ENCODE measurements around the gene GJA5. TPM values are rescaled to one million over a fixed set of nuclear protein-coding genes. Genes with fewer than 3 reads are reported as not detected.

The GJA5 gene
- total and polyA plus RNA-seq, 7 donors, result 1.2 to 10.8 (median 3.1) TPM; not detected in 1

DNA sequence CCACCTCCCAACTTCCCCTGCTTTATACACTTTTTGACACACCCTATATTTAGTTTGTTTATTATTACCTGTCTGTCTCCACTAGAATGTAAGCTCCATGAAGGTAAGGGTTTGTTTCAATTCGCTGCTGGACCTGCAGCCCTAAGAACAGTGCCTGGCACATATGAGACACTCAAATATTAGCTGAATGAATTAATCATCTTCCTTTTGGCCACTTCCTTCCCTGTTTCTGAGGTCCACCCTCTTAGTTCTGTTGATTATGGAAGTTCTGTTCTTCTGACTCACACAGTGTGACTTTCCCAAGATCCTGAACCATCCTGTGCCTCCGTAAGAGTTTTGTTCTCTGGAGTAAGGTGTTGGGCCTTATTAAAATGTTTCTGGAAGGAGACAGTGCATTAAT lies 40.4 kb upstream of the GJA5 start:
- intact Hi-C loops (cut with DNase I), result no loop called here

GRCh38 chr1:147798731-147799130 lies 38.3 kb upstream of the GJA5 start:
- H3K4me3 ChIP-seq, result no peak overlapping the region
- H3K27me3 ChIP-seq, result no peaks in the 10 kb centered on the region
- no peak overlapping the region for H3K27ac ChIP-seq
- no peak for DNase-seq
- H3K36me3 ChIP-seq, result no peaks in the 10 kb centered on the region
- TF ChIP-seq EP300 (IDR thresholded peaks at IDR 0.05) (no peak), POLR2A (IDR thresholded peaks at IDR 0.05) (no peak)
- intact Hi-C loops (cut with DNase I), result no loop called here
- H3K4me1 ChIP-seq, result no peaks in the 10 kb centered on the region
- 67 to 78% methylated on average over 3 of the region's 3 CpGs for WGBS, 2 donors
- no peaks in the 10 kb centered on the region for H3K9me3 ChIP-seq

More for the DNA sequence above, 40.4 kb upstream of the GJA5 start:
- no peaks in the 10 kb centered on the region for H3K36me3 ChIP-seq
- no peak for DNase-seq
- no peaks in the 10 kb centered on the region for H3K27me3 ChIP-seq
- H3K9me3 ChIP-seq, result no peaks in the 10 kb centered on the region
- no peak overlapping the region for H3K4me3 ChIP-seq
- no peaks in the 10 kb centered on the region for H3K4me1 ChIP-seq
- TF ChIP-seq POLR2A (IDR thresholded peaks at IDR 0.05) (no peak), CTCF (IDR thresholded peaks at IDR 0.05) (no peak), EP300 (IDR thresholded peaks at IDR 0.05) (no peak), POLR2AphosphoS5 (IDR thresholded peaks at IDR 0.05) (no peak)
- no peak overlapping the region for H3K27ac ChIP-seq
- 89 to 91% methylated on average over 2 of the region's 2 CpGs for WGBS, 2 donors

DNA sequence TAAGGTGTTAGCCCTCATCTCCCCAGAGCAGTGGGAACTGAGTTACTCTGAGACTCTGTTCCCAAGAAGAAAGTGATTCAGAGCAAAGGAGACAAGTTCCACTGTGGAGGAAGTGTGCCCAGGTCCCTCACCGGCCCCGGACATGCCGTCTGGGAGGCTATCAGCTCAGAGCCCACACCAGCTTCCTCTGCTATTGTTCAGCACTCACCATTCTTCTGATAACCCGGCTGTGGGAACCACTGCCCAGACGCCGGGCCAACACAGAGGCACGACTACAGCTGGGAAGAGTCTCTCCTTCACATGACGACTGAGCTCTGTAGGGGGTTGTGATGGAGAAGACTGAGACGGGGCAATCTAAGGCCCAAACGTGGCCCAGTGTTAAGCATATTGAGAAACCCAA lies 34.2 kb upstream of the GJA5 start:
- TF ChIP-seq POLR2A (IDR thresholded peaks at IDR 0.05) (no peak), CTCF (IDR thresholded peaks at IDR 0.05) (no peak), POLR2AphosphoS5 (IDR thresholded peaks at IDR 0.05) (no peak), EP300 (IDR thresholded peaks at IDR 0.05) (no peak)
- 73 to 85% methylated on average over 10 of the region's 10 CpGs for WGBS, 2 donors
- DNase-seq, result no peak
- Histone ChIP-seq H3K4me3 (no peak overlapping the region), H3K9me3 (no peaks in the 10 kb centered on the region), H3K4me1 (no peaks in the 10 kb centered on the region), H3K36me3 (no peaks in the 10 kb centered on the region), H3K27me3 (no peaks in the 10 kb centered on the region), H3K27ac (no peak overlapping the region)
- intact Hi-C loops (cut with DNase I), result no loop called here

- no peaks in the 10 kb centered on the region for H3K27me3 ChIP-seq
- intact Hi-C loops (cut with DNase I), result no loop called here
- TF ChIP-seq POLR2AphosphoS5 (IDR thresholded peaks at IDR 0.05), result no peak
- TF ChIP-seq POLR2A (IDR thresholded peaks at IDR 0.05), result no peak
- TF ChIP-seq CTCF (IDR thresholded peaks at IDR 0.05), result no peak
- no peak for TF ChIP-seq EP300 (IDR thresholded peaks at IDR 0.05)
- H3K4me3 ChIP-seq, result no peak overlapping the region
- H3K36me3 ChIP-seq, result no peaks in the 10 kb centered on the region
- WGBS, 2 donors, result 94 to 98% methylated on average over 1 of the region's 1 CpG
- no peaks in the 10 kb centered on the region for H3K4me1 ChIP-seq
- no peaks in the 10 kb centered on the region for H3K9me3 ChIP-seq
- DNase-seq, result no peak
- H3K27ac ChIP-seq, result no peak overlapping the region
Measured at GRCh38 chr1:147791876-147792275, 31.5 kb upstream of the GJA5 start.

GRCh38 chr1:147787765-147788164 lies 27.4 kb upstream of the GJA5 start:
- Histone ChIP-seq H3K9me3 (no peaks in the 10 kb centered on the region), H3K4me3 (no peak overlapping the region), H3K27ac (no peak overlapping the region), H3K4me1 (no peaks in the 10 kb centered on the region), H3K27me3 (no peaks in the 10 kb centered on the region), H3K36me3 (no peaks in the 10 kb centered on the region)
- 52 to 56% methylated on average over 2 of the region's 2 CpGs for WGBS, 2 donors
- no peak for TF ChIP-seq EP300 (IDR thresholded peaks at IDR 0.05)
- TF ChIP-seq CTCF (IDR thresholded peaks at IDR 0.05), result no peak
- no peak for TF ChIP-seq POLR2A (IDR thresholded peaks at IDR 0.05)
- TF ChIP-seq POLR2AphosphoS5 (IDR thresholded peaks at IDR 0.05), result no peak
- DNase-seq, result no peak
- intact Hi-C loops (cut with DNase I), result no loop called here
